Activated CD4-positive, alpha-beta T cell treated with anti-CD3 and anti-CD28 coated beads, Interleukin-2, Interleukin-6, amounts not matched to agents 100 ng/mL and 50 ng/mL, durations not matched to agents 16 hours and 8 hours (primary cell): ENCODE results near the gene C16orf95.

Experiments used
- DNase-seq: peaks from one replicate; pipeline ENCODE4 v3.0.0-alpha.2; 2020

The C16orf95 gene

DNA sequence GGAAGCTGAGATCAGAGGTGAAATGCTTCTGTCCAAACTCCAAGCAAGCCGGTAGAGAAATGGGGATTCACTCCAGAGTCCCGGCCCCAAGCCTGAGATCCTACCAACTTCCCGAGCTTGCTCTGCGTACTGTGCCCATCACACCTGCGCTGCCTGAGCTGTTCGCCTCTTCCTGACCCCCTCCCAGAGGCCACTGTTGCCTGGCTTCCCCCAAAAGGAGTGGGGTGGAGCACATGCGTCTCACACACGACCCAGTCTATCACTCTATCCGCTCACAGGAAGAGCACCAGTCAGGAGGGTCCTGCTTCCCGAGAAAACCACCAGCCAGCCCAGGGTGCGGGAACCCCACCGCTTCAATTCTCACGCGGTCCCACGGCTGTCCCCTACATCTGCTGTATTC is 13.5 kb upstream of the C16orf95 start:
- DNase-seq, result no peak

DNA sequence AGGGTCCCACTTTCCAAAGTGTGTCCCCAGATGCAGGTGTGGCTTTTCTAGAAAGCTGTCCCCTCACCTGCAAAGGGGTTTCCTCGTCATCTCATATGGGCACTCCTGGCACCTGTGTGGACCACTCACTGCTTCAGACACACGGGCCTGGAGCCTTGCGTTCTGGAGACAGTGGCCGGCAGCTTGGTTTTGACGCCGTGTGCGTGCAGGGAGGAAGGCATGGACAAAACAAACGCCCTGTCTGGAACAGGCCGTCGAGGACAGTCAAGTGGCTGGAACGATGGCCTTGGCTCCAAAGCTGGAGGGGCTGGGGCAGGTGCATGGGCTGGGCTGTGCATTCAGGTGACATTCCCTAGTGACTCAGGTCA is 13.0 kb upstream of the C16orf95 start:
- DNase-seq, result no peak

GRCh38 chr16:87329436-87330256 is 12.5 kb upstream of the C16orf95 start:
- no peak for DNase-seq

- no peak for DNase-seq
Measured at GRCh38 chr16:87328846-87329245, 11.7 kb upstream of the C16orf95 start.

DNA sequence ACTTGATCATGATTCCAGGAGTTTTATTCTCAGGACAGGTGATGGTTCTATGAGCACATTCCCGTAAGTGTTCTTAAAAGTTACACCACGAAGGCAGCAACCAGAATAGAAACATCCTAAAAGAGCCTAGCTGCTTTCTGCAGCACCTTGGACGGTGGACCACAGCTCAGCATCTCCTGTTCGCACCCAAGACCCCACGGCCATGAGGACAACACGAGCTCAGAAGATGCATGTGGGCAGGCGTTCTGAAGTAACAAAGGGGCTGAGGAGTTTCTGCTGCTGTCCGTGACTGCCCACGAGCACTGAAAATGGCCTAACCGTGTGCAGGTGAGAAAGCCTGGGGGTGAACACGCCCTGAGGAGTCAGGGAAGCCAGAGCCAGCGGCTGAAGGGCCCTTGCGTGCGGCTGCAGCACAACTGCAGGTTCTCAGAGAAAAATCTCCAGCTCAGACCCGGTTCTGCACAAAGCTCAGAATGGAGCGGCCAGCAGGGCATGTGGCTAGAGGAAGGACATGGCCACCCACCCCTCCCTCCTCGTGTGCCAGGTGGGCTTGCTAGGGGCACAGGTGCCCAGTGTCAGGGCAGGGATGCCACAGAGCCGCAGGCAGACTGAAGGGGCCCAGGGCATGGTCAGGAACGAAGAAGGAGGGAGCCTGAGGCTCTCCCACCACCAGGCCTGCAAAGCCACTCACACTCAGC is 10.8 kb upstream of the C16orf95 start:
- no peak for DNase-seq

DNA sequence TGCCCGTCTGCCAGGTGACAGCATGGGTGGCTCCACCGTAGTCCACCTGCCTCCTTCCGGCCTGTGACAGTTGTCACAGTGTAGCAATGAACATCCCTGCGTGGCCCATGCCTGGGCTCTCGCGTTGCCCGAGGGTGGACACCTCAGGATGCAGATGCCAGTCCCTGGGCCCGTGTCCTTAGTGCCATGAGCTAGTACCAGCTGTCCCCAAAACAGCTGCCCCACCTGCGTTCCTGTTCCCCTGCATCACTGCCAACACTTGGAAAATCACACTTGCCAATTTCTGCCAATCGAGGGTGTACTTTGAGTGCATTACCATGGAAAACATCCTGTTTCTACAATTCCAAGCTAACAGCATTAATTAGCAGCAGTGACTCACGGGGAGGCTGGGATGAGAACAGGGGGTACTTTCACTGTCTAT is 9.0 kb upstream of the C16orf95 start:
- no peak for DNase-seq

GRCh38 chr16:87325423-87325858 is 8.2 kb upstream of the C16orf95 start:
- DNase-seq, result no peak

DNA sequence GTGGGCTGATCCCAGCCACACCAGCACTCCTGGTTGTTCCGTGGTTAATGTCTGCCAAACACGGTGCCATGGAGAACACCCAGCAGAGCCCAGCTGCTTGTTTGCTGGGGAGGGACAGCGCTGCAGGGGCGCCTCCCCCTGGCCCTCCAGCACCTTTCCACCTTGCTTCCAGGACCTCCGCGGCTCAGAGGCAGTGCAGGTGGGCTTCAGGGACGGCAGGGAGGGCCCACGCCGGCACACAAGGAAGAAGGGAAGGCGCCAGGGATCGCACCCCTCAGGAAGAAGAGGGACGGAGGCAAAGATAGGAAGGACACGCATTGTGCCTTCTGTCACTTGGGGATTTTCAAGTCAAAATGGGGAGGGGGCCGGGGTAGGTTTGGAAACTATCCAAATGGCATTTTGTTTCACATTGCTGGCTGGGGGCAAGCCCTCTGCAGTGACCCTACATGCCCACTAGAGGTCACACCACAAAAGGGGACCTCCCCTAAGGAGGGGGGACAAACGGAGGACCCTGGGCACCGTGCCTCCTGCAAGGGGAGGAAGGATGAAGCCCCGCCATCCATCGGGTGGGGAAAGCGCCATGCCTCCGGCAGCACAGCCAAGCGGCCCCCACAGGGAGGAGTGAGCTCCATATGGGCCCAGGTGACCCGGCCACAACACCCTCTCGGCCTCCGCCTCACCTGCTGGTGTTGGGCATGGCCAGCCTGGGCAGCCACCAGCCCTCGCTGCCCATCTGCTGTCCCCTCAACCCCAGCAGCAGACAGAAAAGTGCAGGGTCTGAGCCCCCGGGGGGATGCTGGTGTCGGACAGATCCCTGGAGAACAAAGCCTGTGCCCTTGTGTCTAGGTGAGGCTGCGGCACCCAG is 7.5 kb upstream of the C16orf95 start:
- peak; percentile 51 for DNase-seq

GRCh38 chr16:87323727-87324410 is 6.7 kb upstream of the C16orf95 start:
- no peak for DNase-seq

- DNase-seq, result no peak
Measured at GRCh38 chr16:87322833-87323726, 5.9 kb upstream of the C16orf95 start.

DNA sequence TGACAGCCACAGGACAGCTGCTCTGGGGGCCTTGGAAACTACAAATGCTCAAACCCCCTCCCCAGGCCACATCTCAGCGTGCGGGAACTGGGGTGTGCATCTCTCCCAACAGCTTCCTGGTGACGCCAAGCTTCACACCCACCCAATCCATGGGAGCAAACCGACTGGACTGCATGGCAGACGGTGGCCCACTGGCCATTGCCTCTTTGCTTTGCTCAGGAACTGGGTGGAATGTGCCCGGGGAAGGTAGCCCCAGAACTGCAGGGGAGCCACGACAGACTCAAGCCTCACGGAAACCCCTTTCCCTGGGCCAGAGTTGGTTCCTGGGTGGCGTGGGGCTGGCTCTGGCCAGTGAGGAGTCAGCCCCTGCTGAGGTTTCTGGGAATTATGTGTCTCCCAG is 5.2 kb upstream of the C16orf95 start:
- DNase-seq, result no peak

DNA sequence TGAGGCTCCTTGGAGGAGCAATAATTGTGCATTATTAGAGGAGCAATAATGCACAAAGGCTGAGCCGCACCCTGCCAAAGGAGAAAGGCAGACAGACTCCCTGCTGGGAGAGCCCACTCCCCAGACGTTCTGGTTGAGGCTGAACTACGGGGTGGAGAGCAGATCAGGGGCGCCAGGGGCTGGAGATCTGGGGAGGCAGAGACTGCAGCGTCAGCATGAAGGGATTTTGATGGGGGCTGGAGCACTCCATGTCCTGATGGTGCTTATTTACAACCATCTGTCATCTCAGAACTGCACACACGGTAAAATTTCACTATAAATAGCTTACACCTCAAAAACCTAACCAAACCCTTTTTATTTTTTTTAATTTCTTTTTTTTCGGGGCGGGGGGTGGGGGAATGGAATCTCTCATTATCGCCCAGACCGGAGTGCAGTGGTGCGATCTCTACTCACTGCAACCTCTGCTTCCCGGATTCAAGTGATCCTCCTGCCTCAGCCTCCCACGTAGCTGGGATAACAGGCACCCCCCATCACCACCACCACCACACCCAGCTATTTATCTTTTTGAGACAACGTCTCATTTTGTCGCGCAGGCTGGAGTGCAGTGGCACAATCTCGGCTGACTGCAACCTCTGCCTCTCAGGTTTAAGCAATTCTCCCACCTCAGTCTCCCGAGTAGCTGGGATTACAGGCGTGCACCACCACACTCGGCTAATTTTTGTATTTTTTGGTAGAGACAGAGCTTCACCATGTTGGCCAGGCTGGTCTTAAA is 4.3 kb upstream of the C16orf95 start:
- DNase-seq, result no peak

- no peak for DNase-seq
Measured at GRCh38 chr16:87320510-87321227, 3.5 kb upstream of the C16orf95 start.

GRCh38 chr16:87319997-87320491 is 2.9 kb upstream of the C16orf95 start:
- no peak for DNase-seq

GRCh38 chr16:87319011-87319410 is 1.8 kb upstream of the C16orf95 start:
- no peak for DNase-seq

GRCh38 chr16:87317750-87318644 is 805 bp upstream of the C16orf95 start:
- peak; percentile 57 for DNase-seq

DNA sequence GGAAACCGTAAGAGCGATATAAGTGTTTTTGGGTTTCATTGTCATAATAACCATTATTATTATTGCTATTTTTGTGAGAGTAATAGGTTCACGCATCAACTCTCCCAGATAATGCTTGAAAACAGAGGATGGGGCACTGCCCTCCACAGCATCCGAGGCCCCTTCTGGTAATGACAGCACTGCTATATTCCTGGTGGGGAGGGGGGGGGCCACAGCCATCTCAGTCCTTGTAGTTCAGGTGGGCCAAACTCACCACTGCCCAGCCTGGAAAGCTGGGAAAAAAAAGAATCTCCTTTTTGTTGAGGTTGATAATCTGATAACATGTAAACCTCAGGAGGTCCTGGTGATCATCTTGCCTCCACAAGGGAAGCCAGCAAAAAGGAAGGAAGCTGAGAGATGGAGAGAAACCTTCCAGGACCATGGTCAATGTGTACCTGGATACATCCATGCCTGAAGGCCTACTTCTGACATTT is 706 bp downstream of the C16orf95 start:
- DNase-seq, result no peak

GRCh38 chr16:87314990-87315420 is 2.2 kb downstream of the C16orf95 start:
- no peak for DNase-seq

DNA sequence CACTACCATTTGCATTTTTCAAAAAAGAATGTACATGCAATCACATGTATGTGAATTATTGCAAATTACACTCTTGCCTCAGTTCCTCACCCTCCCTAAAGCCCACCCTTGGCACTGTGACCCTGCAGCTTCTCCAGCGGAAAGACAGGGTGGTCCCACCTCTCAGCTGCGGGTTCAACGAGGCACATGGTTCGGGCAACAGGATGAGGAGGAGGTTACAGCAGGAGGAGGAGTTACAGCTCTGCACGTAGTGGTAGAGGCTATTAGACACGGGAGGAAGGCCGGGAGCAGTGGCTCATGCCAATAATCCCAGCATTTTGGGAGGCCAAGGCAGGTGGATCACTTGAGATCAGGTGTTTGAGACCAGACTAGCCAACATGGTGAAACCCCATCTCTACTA is 5.2 kb downstream of the C16orf95 start:
- no peak for DNase-seq
